ENCODE data around the gene ADAT3.
"Not testable (repeated sequence)": the region's sequence is repeated elsewhere in the genome, so short reads cannot be mapped to it uniquely, and the experiment has no call there.

Gene ADAT3

DNA sequence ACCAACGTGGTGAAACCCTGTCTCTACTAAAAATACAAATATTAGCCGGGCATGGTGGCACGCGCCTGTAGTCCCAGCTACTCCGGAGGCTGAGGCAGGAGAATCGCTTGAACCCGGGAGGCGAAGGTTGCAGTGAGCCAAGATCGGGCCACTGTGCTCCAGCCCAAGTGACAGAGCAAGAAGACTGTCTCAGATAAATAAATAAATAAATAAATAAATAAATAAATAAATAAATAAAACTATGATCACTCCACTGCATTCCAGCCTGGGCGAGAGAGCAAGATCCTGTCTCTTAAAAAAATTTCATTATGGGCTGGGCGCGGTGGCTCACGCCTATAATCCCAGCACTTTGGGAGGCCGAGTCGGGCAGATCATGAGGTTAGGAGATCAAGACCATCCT lies 18.8 kb upstream of the ADAT3 start:
- peaks cover 40% of the 10 kb centered on the region for H3K4me1 Mint-ChIP-seq
- H3K4me3 Mint-ChIP-seq, H3K9me3 Mint-ChIP-seq, H3K27me3 Mint-ChIP-seq, DNase-seq, ATAC-seq, H3K27ac Mint-ChIP-seq: not testable (repeated sequence)

DNA sequence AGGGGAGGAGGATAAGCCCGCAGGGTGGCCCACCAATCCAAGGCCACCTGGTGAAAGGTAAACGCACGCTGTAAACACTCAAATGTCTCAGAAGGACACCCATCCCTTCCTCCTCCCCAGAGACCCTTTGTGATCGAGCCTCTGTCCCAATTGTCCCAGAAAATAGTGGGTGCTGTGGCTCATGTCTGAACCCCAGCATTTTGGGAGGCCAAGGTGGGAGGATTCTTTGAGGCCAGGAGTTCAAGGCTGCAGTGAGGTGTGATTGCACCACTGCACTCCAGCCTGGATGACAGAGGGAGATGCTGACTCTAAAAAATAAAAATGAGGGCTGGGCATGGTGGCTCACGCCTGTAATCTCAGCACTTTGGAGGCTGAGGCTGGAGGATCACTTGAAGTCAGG lies 16.8 kb upstream of the ADAT3 start:
- ATAC-seq (no peak), DNase-seq (no peak)
- no peaks in the 10 kb centered on the region for H3K9me3 Mint-ChIP-seq
- H3K4me3 Mint-ChIP-seq: no peak overlapping the region
- H3K27me3 Mint-ChIP-seq: no peaks in the 10 kb centered on the region
- peaks cover 26% of the 10 kb centered on the region for H3K4me1 Mint-ChIP-seq
- peak overlapping the region in 1 of 2 donors; percentile 71 for H3K27ac Mint-ChIP-seq

DNA sequence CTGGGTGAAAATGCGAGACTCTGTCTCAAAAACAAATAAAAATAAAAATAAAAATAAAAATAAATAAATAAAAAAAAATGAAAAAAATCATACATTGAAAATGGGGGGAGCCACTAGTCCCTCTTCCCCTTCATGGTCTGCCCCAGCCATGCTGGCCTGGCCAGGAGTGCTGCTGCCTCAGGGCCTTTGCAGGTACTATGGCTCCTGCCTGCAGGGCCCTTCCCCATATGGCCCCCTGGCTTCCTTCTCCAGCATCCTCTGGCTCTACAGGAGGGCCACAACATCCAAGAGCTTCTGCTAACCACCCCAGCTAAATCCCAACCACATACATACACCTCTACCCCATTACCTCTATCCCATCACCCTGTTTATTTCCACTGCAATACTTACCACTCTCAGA lies 15.3 kb upstream of the ADAT3 start:
- Mint-ChIP-seq H3K4me1 (peaks cover 27% of the 10 kb centered on the region), H3K4me3 (no peak overlapping the region), H3K27ac (no peak overlapping the region), H3K27me3 (no peaks in the 10 kb centered on the region), H3K9me3 (no peaks in the 10 kb centered on the region)
- DNase-seq (no peak), ATAC-seq (no peak)

- ATAC-seq: no peak
- peak overlapping the region in 1 of 2 donors; percentile 90 for H3K27ac Mint-ChIP-seq
- no peak for DNase-seq
- peaks cover 42% of the 10 kb centered on the region for H3K4me1 Mint-ChIP-seq
- no peak overlapping the region for H3K4me3 Mint-ChIP-seq
- H3K9me3 Mint-ChIP-seq: no peaks in the 10 kb centered on the region
- H3K27me3 Mint-ChIP-seq: no peaks in the 10 kb centered on the region
Measured at GRCh38 chr19:1893791-1894190, 11.4 kb upstream of the ADAT3 start.

GRCh38 chr19:1896508-1896907 lies 8.7 kb upstream of the ADAT3 start:
- Mint-ChIP-seq H3K27me3 (no peaks in the 10 kb centered on the region), H3K27ac (peak overlapping the region; percentile 33 to 80), H3K9me3 (no peaks in the 10 kb centered on the region), H3K4me3 (peak overlapping the region; percentile 92 to 95), H3K4me1 (peaks cover 42% of the 10 kb centered on the region)
- DNase-seq (no peak), ATAC-seq (no peak)

DNA sequence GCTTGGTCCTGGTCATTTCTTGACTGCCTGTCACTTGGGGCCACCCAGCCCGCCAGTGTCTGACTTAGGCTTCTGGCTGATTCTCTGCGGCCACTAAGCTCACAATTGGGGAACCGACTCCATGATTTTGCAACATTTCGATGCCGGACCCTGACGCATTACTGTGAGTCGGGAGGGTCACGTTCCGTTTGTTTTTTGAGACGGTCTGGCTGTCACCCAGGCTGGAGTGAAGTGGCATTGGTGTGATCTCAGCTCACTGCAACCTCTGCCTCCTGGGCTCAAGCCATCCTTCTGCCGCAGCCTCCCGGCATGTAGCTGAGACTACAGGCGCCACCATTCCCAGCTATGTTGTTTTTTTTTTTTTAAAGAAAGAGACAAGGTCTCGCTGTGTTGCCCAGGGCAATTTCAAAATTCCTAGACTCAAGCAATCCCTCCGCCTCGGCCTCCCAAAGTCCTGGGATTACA lies 3.2 kb upstream of the ADAT3 start:
- no peak overlapping the region for H3K4me3 Mint-ChIP-seq
- DNase-seq: no peak
- H3K9me3 Mint-ChIP-seq: no peaks in the 10 kb centered on the region
- no peak for ATAC-seq
- no peaks in the 10 kb centered on the region for H3K27me3 Mint-ChIP-seq
- peaks cover 48% of the 10 kb centered on the region for H3K4me1 Mint-ChIP-seq
- no peak overlapping the region for H3K27ac Mint-ChIP-seq

DNA sequence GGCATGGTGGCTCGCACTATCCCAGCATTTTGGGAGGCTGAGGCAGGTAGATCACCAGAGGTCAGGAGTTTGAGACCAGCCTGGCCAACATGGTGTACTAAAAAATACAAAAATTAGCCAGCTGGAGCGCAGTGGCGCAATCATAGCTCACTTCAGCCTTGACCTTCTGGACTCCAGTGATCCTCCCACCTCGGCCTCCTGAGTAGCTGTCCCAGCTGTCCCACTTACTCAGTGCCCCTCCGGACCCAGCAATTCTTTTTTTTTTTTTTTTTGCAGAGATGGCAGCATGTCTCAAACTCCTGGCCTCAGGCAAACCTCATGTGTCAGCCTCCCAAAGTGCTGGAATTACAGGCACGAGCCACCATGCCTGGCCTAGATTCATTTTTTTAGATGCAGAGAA lies 2.3 kb upstream of the ADAT3 start:
- Mint-ChIP-seq H3K27me3 (no peaks in the 10 kb centered on the region), H3K4me1 (peaks cover 49% of the 10 kb centered on the region), H3K27ac (peak overlapping the region in 1 of 2 donors; percentile 63), H3K4me3 (peak overlapping the region in 1 of 2 donors; percentile 35), H3K9me3 (no peaks in the 10 kb centered on the region)
- ATAC-seq (no peak), DNase-seq (no peak)

DNA sequence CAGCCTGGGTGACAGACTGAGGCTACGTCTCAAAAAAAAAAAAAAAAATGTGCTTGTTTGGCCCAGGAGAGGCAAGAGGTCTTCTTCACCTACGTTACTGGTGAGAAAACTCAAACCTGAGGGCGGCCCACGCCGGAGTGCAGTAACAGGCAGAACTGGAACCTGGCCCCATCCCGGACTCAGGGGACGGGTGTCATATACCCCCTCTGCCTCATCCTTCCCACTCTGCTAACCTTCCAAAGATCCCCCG lies 414 bp upstream of the ADAT3 start:
- peaks cover 67% of the 10 kb centered on the region for H3K4me1 Mint-ChIP-seq
- H3K9me3 Mint-ChIP-seq: no peaks in the 10 kb centered on the region
- peak overlapping the region; percentile 69 to 87 for H3K27ac Mint-ChIP-seq
- no peak for DNase-seq
- no peaks in the 10 kb centered on the region for H3K27me3 Mint-ChIP-seq
- no peak for ATAC-seq
- H3K4me3 Mint-ChIP-seq: peak overlapping the region; percentile 88 to 93

DNA sequence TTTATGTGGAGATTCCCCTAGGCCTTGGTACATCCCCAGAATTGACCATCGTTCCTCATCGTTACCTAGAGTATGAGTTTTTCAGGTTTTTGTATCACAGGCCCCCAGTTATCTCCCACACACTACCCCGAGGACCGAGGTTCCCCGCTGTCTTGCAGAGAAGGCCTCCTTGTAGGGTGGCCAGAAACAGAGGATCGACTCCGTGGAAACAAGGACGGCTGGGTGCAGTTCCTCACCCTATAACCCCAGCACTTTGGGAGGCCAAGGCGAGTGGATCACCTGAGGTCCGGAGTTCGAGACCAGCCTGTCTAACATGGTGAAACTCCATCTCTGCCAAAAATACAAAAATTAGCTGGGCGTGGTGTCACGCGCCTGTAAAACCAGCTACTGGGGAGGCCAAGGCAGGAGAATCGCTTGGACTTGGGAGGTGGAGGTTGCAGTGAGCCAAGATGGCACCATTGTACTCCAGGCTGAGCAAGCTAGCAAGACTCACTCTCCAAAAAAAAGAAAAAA lies 720 bp downstream of the ADAT3 start:
- H3K27ac Mint-ChIP-seq: peak overlapping the region; percentile 82 to 89
- H3K4me1 Mint-ChIP-seq: peaks cover 75% of the 10 kb centered on the region
- H3K4me3 Mint-ChIP-seq: peak overlapping the region; percentile 88 to 93
- no peak for DNase-seq
- no peak for ATAC-seq
- no peaks in the 10 kb centered on the region for H3K27me3 Mint-ChIP-seq
- H3K9me3 Mint-ChIP-seq: no peaks in the 10 kb centered on the region

DNA sequence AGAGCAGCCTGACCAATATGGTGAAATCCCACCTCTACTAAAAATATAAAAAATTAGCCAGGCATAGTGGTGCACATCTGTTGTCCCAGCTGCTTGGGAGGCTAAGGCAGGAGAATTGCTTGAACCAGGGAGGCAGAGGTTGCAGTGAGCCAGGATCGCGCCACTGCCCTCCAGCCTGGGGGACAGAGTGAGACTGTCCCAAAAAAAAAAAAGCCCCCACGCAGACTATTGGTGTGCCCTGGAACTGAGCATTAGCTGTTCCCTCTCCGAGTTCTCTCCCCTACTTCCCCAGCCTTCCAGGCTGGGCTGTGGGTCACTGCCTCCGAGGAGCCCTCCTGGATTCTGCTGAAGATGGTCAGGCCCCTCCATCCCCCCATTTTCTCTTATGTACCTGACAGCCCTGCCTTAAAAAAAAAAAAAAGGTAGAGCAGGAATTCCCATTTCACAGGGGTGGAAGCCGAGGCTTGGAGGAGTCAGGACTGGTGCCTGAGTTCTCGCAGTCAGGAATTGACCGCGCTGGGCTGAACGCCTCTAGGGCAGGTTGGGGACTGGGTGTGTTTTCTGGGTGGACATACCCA lies 1.9 kb downstream of the ADAT3 start:
- peaks cover 75% of the 10 kb centered on the region for H3K4me1 Mint-ChIP-seq
- no peaks in the 10 kb centered on the region for H3K9me3 Mint-ChIP-seq
- ATAC-seq: no peak
- H3K27ac Mint-ChIP-seq: peak overlapping the region in 1 of 2 donors; percentile 33
- DNase-seq: no peak
- no peaks in the 10 kb centered on the region for H3K27me3 Mint-ChIP-seq
- H3K4me3 Mint-ChIP-seq: peak overlapping the region in 1 of 2 donors; percentile 51

- ATAC-seq (no peak), DNase-seq (no peak)
- no peak overlapping the region for H3K27ac Mint-ChIP-seq
- H3K4me1 Mint-ChIP-seq: peaks cover 75% of the 10 kb centered on the region
- no peaks in the 10 kb centered on the region for H3K27me3 Mint-ChIP-seq
- H3K9me3 Mint-ChIP-seq: no peaks in the 10 kb centered on the region
- H3K4me3 Mint-ChIP-seq: peak overlapping the region in 1 of 2 donors; percentile 12
Measured at GRCh38 chr19:1907563-1908363, 2.6 kb downstream of the ADAT3 start.

DNA sequence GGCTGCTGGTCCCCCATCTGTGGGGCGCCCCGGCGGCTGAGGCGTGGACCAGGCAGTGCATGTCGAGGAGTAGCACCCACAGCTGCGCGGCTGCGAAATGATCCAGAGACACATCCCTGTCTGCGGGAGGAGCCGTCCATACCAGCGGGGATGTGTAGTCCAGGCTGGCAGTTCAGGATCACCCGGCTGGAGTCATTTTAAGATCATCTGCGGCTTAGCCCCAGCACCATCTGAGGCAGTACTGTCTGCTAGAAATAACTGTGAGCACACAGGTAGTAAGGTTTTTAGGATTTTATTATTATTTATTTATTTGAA lies 3.1 kb downstream of the ADAT3 start:
- H3K4me3 Mint-ChIP-seq: no peak overlapping the region
- H3K27ac Mint-ChIP-seq: no peak overlapping the region
- H3K4me1 Mint-ChIP-seq: peaks cover 74% of the 10 kb centered on the region

GRCh38 chr19:1909761-1910080 lies 4.5 kb downstream of the ADAT3 start:
- DNase-seq (no peak), ATAC-seq (no peak)
- Mint-ChIP-seq H3K27me3 (no peaks in the 10 kb centered on the region), H3K9me3 (no peaks in the 10 kb centered on the region), H3K4me3 (peak overlapping the region; percentile 53 to 75), H3K4me1 (peaks cover 70% of the 10 kb centered on the region), H3K27ac (no peak overlapping the region)

More for the DNA sequence above, 3.1 kb downstream of the ADAT3 start:
- DNase-seq (no peak), ATAC-seq (no peak)
- Mint-ChIP-seq H3K9me3 (no peaks in the 10 kb centered on the region), H3K27me3 (no peaks in the 10 kb centered on the region)

- H3K4me3 Mint-ChIP-seq: peak overlapping the region in 1 of 2 donors; percentile 75
- no peak overlapping the region for H3K27ac Mint-ChIP-seq
- H3K4me1 Mint-ChIP-seq: peaks cover 65% of the 10 kb centered on the region
- H3K27me3 Mint-ChIP-seq: no peaks in the 10 kb centered on the region
- no peaks in the 10 kb centered on the region for H3K9me3 Mint-ChIP-seq
- ATAC-seq (no peak), DNase-seq (no peak)
Measured at GRCh38 chr19:1910177-1910576, 5.0 kb downstream of the ADAT3 start.

DNA sequence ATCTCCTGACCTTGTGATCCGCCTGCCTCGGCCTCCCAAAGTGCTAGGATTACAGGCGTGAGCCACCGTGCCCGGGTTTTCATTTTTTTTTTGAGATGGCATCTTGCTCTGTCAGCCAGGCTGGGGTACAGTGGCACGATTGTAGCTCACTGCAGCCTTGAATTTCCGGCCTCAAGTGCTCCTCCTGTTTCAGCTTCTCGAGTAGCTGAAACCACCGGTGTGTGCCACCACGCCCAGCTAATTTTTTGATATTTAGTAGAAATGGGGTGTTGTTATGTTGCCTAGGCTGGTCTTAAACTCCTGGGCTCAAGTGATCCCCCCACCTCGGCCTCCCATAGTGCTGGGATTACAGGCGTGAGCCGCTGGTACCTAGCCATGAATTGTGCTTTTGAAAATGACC lies 5.9 kb downstream of the ADAT3 start:
- H3K9me3 Mint-ChIP-seq: no peaks in the 10 kb centered on the region
- no peak overlapping the region for H3K27ac Mint-ChIP-seq
- ATAC-seq (no peak), DNase-seq (no peak)
- no peak overlapping the region for H3K4me3 Mint-ChIP-seq
- no peaks in the 10 kb centered on the region for H3K27me3 Mint-ChIP-seq
- peaks cover 58% of the 10 kb centered on the region for H3K4me1 Mint-ChIP-seq

- H3K27me3 Mint-ChIP-seq: no peaks in the 10 kb centered on the region
- H3K4me1 Mint-ChIP-seq: peaks cover 51% of the 10 kb centered on the region
- H3K4me3 Mint-ChIP-seq: no peak overlapping the region
- ATAC-seq (peak; percentile 8), DNase-seq (no peak)
- H3K27ac Mint-ChIP-seq: no peak overlapping the region
- H3K9me3 Mint-ChIP-seq: no peaks in the 10 kb centered on the region
Measured at GRCh38 chr19:1911995-1912394, 6.8 kb downstream of the ADAT3 start.

Data from stimulated activated naive CD8-positive, alpha-beta T cell treated with anti-CD3 and anti-CD28 coated beads, Interleukin-15, amount 100 ng/mL, for 72 hours (primary cell).